Stimulated activated CD4-positive, alpha-beta T cell treated with anti-CD3 and anti-CD28 coated beads, Interleukin-1b, Interleukin-23, amount 100 ng/mL, for 48 hours (primary cell): Measurements from ENCODE around the gene PDE6B.
"Not testable (repeated sequence)": the region's sequence is repeated elsewhere in the genome, so short reads cannot be mapped to it uniquely, and the experiment has no call there.

Source experiments
- DNase-seq: peaks from one replicate; pipeline ENCODE4 v3.0.0-alpha.2; 2020

The PDE6B gene

DNA sequence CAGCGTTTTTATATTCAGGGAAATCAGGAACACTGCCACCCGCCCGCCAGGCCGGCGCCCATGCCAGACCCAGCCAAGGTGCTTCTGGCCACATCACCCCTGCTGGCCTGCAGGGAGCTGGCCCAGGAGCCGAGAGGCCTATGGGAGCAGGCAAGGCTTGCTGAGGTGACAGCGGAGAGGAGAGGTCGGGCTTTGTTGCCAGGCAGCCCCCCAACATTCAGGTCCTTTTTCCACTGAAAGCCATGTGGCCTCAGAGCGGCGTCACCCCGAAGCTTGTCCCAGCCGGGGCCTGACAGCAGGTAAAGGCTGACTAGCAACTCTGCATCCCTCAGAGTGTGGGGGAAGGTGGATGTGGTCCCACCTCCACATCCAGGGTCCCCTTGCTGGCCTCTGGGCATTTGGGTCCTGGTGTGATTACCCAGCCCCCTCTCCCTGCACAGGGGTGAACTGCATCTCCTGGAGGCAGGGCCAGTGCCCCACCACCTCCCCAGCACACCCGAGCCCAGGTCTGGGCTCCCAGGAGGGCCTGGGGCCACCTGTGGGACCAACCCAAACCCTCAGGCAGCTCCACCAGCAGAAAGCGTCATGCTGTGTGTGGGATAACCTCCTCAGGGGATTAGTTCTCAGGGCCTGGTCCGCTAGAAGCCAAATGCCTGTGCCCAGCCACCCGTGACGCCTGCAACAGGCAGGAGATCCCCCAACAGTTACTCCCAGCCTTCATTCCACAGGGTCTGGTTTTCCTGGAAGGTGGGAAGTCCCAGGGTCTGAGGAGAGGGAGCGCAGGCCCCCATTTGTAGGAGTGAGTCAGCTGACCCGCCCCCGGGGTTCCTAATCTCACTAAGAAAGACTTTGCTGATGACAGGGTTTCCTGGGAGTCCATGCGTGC, at the start of gene PDE6B:
Gene PDE6B (plus strand): TSS at position 869 of the 886 bp plus-strand sequence. CDS start 54 bp downstream, outside the sequence.
- DNase-seq = no peak

DNA sequence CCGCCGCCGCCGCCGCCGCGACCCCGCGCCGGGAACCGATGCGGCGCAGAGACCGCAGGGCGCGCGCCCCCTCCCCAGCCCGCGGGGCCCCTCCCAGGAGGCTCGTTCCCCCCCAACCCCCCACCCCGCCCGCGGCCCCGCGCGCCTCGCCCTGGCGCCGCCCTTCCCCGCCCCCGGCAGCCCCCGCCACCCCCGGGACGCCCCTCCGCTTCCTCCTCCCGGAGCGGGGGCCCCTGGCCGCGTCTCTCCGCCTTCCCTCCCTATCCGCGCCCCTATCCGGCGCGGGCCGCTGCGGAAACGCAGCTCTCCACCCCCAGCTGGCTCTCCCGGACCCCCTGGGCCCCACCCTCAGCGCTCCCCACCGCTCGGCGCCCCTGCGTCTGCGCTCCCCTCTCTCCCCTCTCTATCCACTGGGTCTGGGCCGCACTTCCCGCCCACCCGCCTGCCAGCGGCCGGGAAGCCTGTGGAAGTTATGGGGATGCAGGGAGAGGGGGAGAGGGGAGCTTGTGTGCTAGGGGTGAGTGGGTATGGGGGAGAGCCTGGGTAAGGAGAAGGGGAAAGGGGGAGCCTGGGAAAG, 49.0 kb upstream of the PDE6B start, which contains the start of gene TMEM271:
Gene TMEM271 (minus strand): TSS at position 51 of the 577 bp plus-strand sequence. CDS start 233 bp downstream, outside the sequence.
- DNase-seq = no peak

DNA sequence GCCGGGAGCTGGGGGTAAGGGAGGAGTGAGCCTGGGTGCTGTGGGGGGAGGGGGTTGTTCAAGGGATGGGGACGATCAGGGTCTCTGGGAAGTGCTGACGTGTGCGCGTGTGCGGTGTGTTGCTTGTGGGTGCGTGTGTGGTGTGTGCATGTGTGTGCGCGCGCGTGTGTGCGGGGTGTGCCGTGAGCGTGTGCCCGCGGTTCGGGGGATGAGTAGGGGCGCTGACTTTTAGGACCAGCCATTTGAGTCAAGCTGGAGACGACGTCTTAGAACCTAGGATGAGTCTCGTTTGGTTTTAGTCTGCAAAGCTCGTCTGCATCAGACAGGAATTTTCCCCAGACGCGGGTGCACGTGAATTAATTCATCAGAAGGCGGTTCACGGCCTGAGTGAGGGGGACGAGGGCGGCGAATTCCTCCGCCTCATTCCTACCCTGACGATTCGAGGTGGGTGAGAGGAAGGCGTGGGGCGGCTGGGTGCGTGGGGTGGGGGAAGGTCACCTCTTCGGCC, 48.3 kb upstream of the PDE6B start:
- DNase-seq = no peak

DNA sequence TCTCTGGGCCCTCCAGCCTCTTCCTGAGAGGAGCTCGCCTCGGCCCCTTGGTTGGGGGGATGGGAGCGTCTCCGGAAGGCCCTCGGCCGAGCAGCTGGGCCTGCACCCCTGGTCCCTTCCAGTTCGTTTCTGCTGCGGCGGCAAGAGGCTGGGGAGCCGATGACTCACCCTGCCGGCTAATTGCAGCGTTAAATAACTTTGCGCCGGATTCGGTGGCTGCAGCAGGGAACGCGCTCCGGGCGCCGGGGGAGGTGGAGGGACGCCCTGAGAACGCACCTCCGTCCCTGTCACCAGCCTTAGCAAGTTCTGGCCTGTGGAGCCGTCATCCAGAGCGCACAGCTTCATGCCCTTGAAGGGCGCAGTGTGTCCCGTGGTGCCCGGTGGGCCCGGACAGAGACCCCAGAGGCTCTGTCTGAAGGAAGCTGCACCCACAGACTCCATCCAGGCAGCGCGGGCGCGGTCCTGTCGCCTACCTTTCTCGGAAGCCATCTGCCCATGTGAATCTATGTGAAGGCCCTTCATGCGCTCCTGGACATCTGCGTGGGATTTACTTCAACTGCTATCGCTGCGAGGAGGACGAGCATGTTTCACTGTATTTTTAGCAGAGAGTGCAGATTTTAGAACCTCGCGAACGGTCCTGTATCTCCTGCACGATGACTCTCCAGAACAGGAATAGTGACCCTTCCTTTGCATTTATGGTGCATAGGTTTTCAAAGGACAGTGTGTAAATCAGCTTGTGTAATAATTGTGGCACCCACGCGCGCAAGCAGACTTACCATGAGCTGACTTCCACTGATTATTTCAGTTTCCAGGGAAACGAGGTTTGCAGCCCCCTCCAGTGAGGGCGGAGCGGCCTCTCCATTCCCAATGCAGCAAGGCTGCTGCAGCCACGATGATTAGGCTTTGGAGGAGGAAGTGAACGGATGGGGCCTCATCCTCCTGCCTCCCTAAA, 47.6 kb upstream of the PDE6B start:
- DNase-seq = no peak

DNA sequence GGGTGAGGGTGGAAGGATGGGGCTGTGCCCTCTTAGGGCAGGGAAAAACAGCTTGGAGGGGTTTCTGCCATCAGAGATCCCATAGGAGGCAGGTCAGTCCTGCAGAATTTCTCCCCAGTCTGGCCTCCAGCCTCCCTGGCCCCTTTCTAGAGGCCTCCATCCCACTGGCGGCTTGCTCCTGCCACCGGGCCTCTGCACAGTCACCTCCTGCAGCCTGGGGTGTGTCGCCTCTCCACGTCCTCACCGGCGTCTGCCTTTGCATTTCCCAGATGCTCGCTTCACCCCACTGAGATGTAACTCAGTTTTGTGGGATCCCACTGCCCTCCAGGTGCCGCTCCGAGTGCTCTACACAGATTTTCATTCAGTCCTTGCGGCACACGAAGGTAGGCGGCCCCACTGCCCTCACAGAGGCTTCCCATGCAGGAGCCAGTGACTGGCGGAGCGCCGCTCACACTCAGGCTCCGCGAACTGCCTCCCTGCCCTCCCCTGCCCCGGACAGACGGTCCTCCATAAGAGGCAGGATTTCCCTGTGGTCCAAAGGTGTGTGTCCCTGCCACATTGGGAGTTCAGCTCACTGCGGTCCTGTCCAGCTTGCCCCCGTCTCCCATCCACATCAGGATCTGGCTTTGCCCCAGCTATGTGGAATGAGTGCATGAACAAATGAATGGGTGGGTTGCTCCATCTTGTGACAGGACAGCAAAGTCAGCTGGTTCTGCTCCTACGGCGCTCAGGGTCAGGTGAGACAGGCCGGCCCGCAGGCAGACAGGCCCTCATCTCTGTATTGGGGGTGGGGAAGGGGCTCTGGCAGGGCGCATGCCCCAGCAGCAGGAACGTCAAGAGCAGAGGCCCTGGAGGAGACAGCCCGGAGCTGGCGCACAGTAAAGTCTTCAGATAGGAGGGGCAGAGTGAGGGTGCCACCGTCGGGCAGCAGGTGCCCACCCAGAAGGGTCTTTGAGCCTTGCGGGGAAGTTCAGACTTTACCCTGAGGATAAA, 46.6 kb upstream of the PDE6B start:
- no peak for DNase-seq

DNA sequence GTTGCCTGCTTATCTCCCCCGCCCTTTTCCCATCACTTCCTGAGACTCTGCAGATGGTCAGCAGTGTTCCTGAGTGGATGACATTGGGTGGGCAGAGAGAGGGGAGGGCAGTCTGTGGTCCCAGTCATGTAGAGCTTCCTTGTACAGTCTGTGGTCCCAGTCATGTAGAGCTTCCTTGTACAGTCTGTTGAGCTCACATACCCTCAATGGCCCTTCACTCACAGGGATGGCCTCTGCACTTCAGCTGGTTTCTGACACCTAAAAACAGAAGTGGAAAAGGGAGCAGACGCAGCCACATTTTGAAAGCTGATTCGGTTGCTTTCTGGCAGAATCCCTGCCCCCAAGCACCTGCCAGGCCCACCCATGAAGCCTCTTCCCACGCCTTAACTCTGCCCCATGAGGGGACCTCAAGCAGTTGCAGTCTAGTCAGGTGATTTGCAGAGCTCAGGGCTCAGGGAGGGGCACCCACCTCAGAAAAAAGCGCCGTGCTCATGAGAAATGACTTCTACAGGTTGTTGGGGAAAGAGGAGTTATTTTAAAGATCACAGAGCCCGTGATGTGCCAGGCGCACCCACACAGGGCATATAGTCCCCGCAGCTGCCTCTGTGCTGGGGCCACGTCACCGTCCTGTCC, 45.7 kb upstream of the PDE6B start:
- DNase-seq = no peak

DNA sequence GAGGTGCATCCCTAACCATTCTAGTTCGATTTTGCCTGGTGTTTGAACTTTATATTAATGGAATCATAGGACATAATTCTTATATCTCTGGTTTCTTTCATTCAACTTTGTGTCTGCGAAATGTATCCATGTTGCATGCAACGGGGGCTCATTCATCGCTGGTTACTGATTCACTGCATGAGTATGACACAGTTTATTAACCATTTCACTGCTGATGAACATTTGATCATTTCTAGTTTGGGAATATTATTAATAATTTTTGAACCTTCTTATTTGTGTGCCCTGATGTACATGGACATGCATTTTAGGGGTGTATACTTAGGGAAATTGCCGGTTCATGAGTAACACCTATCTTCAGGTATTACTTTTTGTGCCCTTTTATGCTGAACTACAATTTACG, 44.2 kb upstream of the PDE6B start:
- DNase-seq = no peak

DNA sequence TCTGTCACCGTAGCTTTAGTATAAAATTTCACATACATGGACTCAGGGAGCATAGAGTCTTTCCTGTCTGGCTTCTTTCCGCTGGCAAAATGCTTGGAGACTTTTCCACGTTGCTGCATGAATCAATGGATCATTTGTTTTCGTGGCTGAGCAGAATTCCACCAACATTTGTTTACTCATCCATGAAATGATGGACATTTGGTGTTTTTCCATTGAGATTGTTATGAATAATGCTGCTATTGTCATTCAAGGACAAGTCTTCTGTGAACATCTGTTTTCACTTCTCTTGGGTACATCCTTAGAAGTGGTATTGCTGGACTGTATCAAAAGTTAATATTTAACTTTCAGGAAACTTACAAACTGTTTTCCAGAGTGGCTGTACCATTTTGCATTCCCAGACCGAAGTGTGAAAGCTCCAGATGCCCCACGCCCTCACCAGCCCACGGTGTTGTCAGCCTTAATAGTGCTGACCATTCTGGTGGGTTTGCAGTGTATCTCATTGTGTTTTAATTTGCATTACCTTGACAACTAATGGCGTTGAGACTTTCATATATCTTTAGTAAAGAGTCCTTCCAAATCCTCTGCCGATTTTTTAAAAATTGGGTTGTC, 43.5 kb upstream of the PDE6B start:
- DNase-seq = no peak

DNA sequence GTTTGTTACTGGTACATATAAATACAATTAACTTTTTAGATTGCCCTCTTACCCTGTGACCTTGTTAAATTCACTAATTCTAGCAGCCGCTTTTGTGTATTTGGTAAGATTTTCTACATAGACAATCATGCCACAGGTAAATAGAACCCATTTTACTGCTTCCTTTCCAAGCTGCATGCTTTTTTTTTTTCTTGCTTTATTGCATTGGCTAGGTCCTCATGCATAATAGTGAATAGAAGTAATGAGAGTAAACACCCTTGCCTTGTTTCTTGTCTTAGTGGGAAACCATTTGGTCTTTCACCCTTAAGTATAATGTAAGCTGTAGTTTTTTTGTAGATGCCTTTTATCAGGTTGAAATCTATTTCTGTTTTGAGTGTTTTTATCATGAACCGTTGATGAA, 41.6 kb upstream of the PDE6B start:
- no peak for DNase-seq

DNA sequence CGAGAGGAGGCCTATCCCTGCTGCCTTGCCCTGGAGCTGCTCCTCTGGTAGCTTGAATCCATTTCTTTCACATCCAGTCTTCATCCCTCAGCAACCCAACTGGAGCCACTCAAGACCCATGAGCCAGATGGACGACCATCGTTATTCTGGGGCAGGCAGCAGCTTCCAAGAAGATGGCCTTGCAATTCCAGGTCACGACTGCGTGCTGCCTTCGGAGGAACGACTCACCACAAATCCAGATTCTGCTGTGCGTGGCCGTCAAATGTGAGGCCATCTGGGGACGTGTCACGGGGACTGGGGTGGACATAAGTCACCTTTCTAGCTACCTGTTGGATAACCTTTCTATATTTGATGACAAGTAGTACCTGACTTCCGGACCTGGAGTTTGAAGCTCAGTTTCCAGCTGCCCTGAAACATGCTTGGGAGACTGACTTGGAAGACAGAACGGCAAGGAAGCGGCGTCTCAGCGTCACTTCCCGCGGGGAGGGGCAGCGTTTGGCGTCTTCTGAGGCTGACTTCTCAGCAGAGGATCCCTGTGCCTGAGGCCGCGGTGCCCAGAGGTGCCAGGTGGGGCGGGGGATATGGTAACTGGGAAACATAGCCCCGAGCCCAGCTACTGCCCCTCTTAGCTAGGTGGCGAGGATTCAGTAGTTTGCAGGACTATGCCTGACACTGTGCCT, 37.6 kb upstream of the PDE6B start:
- no peak for DNase-seq

DNA sequence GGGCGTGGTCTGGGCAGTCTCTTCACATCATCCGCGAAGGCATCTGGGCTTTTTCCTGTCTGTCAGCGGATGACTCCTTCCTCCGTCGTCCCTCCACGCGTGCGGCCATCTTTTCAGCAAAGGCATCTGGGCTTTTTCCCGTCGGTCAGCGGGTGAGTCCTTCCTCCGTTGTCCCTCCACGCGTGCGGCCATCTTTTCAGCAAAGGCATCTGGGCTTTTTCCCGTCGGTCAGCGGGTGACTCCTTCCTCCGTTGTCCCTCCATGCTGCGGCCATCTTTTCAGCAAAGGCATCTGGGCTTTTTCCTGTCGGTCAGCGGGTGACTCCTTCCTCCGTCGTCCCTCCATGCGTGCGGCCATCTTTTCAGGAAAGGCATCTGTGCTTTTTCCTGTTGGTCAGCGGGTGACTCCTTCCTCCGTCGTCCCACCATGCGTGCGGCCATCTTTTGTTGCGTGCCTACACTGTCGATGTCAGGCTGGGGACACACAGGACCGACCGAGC, 37.0 kb upstream of the PDE6B start:
- no peak for DNase-seq

DNA sequence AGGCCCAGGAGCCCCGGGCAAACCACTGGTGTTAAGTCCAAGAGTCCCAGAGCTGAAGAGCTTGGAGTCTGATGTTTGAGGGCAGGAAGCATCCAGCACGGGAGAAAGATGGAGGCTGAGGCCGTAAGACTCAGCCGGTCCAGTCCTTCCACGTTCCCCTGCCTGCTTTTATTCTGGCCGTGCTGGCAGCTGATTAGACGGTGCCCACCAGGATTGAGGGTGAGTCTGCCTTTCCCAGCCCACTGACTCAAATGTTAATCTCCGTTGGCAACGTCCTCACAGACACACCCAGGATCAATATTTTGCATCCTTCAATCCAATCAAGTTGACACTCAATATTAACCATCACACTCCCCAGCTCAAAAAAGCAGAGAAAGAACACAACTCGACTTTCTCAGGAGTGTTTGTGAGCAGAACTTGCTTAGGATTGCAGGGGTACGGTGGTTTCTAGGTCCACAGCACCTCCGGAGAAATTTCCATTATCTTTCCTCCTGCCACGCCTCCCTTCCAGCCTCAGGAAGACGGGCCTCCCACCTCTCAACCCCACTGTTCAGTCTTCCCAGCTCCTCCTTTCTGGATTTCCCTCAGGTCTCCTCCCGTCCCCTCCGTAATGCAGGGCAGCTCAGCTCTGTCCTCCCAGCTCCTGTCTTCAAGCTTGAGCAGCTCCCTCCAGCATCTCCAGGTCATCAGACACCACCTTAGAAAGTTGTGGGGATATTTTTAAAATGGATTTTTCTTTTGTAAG, 36.0 kb upstream of the PDE6B start:
- no peak for DNase-seq

DNA sequence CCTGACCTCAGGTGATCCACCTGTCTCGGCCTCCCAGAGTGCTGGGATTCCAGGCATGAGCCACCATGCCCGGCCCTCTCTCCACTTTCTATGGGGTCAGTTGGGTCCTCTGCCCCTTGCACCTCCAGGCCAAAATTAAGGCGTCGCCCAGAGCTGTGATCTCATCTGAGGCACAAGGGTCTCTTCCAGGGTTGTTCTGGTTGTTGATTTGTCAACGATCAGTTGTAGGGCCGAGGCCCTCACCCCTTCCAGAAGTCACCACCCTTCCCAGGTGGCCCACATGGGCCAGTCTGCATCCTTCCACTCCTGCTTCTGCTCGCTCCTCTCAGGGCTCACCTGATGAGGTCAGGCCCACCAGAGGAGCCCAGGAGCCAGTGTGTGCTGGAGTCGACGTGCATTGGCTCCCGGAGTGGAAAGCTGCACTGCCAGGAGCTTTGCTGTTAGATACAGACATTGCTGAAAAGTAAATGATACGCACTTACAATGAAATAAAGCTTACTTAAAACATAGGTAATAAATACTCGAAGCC, 35.0 kb upstream of the PDE6B start:
- no peak for DNase-seq

DNA sequence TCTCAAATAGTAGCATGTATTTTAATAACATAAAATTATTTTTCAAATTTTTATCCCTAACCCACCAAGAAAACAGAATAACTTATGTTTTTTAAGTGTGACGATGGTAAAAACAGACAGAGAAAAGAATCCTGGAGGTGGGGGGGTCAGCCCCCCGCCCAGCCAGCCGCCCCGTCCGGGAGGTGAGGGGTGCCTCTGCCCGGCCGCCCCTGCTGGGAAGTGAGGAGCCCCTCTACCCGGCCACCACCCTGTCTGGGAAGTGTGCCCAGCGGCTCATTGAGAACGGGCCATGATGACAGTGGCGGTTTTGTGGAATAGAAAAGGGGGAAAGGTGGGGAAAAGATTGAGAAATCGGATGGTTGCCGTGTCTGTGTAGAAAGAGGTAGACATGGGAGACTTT, 33.2 kb upstream of the PDE6B start:
- not testable (repeated sequence) for DNase-seq

DNA sequence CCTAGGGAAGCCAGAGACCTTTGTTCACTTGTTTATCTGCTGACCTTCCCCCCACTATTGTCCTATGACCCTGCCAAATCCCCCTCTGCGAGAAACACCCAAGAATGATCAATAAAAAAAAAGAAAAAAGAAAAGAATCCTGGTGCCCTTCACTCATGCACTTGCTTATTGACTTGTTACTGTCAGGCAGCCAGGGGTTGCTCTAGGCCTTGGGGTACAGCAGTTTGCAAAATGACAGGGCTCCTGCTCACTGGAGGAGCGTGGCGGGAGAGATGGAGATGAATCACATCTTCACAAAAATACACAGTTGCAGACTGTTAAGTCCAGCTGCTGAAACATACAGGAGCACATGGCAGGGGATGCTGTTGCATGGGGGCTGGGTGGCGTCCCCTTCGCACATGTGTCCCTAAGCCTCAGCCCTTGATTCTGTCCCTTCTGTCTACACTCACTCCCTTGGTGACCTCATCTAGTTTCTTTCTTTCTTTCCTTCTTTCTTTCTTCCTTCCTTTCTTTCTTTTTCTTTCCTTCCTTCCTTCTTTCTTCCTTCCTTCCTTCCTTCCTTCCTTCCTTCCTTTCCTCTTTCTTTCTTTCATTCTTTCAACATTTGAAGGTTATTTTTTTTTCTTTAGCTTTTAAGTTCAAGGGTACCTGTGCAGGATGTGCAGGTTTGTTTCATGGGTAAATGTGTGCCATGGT, 32.4 kb upstream of the PDE6B start:
- DNase-seq = no peak

DNA sequence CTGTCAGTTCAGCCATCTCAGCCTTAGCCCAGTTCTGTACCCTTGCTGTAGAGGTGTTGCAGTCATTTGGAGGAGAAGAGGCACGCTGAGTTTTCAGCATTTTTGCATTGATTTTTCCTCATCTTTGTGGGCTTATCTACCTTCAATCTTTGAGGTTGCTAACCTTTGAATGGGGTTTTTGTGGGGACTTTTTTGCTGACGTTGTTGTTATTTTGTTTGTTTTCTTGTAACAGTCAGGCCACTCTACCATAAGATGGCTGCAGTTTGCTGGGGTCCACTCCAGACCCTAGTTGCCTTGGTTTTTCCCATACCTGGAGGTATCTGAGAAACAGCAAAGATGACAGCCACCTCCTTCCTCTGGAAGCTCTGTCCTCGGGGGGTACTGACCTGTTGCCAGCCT, 26.4 kb upstream of the PDE6B start:
- DNase-seq = no peak

DNA sequence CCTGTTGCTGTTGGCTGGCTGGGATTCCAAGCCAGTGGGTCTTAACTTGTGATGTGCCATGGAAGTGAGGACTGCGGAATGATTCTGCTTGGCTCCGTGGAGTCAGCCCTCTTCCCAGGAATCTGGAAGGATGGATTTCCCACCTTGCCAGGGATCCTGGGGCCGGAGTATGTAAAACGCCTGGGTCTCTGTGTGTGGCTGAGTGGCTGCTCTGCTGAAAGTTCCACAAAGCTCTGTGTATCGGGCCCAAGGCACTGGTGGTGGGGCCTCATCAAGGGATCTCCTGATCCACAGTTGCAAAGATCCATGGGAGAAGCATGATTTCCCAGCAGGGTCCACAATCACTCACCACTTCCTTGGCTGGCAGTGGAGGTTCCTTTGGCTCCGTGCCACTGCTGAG, 25.2 kb upstream of the PDE6B start:
- no peak for DNase-seq

DNA sequence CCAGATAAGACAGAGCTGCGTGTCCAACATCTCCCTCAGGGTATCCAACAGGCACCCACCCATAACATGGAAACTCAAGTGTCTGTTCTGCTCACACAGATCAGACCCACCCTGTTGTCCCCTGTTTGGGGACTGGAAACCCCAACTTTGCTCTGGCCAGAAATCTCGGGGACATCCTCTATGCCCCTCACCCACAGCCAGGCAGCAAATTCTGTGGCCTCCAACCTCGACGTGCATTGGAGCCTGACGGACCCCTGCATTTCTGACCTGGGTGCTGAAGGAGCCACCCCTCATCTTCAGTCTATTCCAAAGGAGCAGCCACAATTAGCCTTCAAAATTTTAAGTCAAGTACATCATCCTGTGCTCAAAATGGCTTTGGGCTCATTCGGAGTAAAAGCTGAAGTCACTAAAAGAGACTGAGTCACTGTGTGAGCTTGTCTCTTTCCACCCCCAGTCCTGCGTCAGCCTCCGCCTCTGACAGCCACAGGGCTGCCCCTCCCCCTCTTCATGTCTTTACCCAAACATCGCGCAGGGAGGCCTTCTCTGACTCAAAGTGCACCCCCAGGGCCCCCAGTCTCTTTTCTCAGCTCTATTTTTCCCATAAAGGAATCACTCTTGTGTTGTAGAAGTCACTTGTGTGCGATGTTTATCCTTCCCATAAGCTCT, 24.4 kb upstream of the PDE6B start:
- DNase-seq = peak; percentile 78
